RKO (cell line): ENCODE results near the gene ACACA.

Source experiments
- DNase-seq: peaks from one replicate; pipeline ENCODE4 v3.0.0-alpha.2; 2016; ENCODE audit warnings: low spot score

ACACA gene

DNA sequence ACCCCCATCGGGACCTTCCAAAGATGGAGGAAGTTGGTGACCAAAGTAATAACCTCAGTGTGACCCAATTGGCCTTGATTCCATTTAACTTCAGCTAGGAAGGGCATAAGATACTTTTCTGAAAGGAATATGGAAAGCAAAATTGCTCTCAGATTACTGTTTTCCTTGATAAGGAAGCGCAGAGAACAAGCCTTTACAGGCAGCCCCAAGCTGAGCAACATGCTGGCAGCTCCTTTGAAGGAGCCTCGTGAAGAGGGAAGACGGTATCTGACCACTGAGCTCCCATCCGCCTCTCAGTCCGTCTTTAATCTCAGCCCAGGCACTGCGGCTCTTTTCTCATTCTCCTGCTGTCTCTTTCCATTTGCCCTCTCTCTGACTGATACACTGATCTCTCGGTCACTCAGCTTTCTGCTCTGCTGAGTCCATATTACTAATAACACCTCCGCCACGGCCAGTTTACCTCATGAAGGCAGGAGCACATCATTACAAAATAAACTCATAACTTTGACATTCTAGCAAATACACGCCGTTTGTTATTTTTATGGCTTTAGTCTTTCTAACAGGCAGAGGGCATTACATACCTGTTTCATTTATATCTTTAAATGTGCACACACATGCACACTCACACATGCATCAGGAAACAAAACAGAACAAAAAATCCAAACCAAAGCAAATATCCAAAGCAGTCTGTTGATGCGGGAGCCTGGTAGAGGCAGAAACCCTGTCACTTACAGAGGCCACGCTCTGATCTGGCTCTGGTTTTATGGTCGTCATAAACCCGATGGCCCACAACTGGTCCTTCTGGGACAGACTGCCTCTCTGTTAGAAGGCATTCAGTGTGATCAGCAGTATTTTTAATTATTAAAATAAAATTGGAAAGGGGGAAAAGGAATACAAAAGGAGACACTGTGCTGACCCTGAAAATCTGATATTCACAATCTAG is 274.7 kb downstream of the ACACA start:
- DNase-seq = no peak

DNA sequence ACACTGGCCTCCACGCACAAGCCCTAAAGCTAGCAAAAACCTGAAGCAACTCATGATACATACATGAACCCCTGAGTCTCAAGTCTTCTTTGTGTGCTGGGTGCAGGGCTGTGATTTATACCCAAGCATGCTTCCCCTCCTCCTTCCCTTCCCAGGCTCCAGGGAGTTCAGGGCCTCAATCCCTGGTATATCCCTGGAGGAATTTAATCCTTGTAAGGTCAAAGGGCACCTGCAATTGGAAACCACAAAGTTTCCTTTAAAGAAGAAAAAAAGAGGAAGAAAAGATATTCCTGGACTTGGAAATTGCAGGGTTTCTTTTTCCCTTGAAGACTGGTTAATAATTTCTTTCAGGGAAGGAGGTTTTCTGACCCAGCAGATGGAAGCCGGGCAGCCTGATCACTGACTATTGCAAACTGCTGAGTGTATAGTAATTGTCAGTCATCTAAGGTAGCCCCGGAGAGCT is 275.6 kb downstream of the ACACA start:
- no peak for DNase-seq

DNA sequence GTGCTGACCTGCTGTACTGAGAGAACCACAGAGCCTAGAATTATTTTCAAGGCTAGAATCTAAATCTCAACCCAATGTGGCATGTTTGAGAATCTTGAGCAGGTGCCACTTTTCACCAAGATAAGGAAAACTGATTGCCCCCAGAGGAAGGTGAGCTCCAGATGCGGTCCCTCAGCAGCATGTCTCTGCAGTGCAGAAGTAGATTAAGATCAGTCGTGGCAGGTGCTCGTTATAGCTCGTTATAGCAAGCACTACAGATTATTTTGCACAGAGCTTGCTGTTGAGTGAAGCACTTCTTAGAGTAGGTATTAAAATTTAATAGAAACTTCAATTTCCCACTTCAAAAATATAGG is 281.8 kb downstream of the ACACA start:
- no peak for DNase-seq

DNA sequence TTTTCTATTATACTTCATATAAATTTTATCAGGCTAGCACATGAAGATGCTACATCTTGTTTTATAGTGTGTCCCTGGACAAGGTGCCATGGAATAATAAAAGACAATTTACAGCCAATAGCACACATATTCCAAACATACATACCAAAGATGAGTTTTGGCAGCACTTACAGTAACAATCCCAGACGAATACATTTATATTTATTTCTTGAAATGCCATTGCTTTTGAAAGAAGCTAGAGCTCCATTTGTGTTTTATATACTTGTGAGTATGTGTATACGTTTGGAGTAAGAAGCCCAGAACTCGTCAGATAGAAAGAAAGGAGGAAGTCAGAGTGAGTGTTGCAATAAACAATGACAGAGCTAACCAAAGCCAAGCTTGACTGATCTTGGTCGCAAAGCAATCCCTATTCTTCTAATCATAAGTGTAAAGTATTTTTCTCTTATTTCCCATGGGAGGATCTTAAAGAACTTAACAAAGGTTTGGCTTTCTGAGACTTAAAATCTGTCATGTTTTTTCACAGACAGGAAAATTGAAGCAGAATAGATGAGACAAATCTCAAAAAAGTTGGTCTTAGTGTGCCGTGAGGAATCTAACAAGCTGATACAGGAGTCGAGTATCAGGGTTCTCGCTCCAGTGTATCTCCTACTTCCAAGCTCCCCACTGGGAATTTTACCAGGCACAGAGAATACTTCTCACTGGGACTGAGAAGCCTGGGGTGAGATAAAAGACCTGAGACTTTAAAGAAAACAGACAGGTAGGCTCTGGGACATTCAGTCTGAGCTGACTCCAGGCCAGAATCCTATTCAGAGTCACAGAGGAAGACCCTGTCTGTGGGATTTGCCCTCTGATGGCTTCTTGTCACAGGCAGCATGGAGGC is 282.5 kb downstream of the ACACA start:
- no peak for DNase-seq

DNA sequence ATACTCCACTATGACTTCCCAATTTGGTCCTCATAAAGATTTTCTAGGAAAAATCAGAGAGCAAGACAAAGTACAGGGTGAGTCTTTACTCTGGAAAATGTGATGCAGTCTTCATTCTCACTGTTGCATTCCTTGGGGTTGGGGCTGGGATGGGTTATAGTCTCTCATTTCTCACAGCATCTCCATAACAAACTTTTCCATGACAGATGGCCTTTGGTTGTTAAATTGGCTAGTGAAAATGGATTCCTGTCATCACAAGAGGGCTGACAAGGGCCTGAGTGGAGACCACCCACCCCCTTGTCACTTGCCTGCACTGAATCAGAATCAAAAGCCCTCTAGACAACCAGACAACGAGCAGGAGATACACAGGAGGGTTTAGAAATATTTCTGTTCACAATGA is 283.2 kb downstream of the ACACA start:
- no peak for DNase-seq

DNA sequence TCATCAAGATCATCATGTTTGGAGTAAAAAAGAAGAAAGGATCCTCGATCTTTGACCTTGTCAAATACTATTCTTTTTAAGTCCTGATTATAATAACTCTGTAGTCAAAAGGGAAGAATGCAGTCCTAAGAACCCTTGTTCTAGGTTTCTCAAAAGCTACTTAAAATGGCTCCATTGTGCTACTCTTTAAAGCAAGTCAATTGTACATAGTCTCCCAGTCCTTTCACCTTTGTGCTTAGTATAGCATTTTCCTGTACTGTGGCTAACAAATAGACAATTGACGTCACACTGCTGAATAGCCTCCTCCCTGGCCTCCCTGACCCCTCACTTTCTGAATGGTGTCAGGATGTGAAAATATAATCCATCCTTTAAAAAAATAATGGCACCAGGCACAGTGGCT is 285.0 kb downstream of the ACACA start:
- DNase-seq = no peak

DNA sequence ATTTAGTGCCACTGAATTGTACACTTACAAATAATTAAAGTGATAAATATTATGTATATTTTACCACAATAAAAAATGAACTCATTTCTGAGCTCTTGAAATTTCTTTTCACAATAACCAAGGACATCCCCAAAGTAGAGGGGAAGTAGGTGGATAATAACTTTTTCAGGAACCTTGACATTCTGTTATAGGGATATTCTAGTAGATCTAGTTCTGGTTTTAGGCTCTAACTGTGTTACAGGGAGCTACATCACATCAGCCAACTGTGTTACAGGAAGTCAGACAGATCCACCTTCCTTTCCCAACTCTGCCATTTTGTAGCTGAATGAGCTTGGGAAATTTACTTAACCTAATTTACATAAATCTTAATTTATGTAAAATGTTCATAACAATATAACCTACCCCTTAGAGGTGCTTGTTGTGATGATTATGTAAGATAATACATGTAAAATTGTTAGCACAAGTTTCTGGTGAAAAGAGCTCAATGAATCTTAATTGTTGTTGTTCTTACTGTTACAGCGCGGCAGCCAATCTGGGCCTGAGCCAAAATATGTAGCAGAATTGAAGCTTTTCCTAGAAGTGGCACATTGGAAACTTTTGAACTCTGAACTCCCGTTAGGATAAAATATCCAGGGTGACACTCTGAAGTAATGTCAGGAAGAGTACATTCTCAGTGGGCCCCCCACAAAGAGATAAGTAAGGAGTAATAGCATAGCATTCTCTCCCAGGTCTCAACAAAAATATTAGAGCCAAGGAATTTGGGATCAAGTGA is 288.1 kb downstream of the ACACA start:
- no peak for DNase-seq

DNA sequence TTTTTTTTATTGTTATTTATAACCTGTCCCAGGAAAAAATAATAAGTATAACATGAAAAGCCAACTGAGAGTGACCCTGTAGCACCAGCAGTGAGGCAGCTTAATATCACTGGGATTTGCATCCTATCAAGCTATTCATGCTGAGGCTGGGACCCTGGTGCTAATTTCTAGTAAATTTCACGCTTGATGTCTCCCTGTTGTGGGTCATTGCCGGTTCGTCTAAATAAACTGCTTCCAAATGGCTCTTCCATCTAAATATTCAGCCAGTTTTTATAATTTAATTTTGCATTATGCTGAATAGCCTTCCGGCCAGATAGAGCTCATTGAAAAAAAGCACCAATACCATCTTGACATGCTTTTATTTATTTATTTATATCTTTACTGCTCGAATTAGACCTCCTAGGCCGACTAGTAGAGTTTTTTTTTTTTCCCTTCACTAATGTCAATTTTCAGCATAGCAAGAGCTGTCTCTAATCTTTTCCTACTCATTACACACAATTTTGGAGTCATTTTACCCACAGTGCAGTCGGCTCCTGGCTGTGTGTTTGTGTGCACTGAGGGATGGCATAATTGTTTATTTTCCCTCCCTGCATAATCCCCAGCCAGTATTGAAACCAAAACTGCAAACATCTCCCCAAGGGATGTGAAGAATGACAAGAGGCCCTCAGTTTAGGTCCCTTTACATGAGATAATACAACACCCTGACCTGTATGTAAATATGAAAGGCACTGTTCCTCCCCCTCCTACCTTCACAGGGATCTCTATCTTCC is 289.1 kb downstream of the ACACA start:
- no peak for DNase-seq

DNA sequence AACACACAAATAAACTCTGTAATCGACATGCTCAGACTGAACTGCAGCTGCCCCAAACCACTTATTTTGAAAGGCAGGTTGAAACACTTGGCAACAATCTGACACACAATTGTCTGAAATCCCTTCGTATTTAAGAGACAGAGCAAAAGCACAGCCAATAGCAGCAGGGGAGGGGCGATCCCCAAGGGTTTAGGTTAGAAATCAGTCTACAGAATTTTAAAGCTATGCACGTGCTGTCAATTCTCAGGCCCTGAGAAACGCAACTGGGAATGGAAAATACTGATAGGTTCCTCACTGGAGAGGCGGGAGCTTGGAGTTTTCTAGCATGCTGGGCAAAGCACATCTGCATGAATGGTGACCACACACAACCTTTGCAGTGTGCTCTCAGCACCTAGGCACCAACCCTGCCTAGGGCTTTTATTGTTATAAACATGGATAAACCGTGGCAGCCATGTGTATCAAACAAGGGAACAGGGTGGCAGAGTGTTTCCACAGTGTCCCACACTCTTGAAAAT is 289.9 kb downstream of the ACACA start:
- no peak for DNase-seq

DNA sequence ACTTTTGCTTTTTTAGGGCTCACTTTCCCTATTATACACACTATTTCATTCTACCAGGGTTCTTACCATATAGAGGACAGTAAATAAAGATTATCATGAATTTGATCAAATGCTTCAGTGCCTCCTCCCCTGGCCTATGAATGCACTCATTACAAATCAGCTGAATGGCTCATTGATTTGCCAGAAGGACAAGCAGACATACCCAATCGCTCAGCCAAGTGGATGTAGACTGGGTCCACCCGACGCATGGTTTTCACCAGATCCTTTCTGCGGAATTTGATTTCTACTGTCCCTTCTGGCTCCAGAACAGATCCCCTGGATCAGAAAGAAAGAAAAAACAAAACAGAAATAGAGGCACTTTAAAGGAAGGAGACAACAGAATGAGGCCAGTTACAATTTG is 295.3 kb downstream of the ACACA start:
- no peak for DNase-seq

DNA sequence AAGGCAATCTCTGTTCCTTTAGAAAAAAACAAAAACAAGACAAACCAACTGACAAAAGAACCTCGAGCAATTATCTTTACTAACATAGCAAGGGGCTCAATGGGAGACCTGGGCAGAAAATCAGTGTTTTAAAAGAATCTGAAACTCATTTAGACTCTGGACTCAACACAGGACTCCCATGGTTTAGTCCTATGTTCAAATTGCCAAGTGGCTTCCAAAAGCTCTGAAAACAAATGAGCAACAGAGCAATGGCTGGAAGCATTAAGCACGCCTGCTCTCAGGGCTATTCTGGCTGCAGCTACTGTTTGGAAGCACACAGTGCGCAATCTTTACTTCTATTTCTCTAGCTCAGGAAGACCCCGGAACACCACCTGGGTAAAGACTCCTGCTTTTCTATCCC is 295.9 kb downstream of the ACACA start:
- DNase-seq = no peak

DNA sequence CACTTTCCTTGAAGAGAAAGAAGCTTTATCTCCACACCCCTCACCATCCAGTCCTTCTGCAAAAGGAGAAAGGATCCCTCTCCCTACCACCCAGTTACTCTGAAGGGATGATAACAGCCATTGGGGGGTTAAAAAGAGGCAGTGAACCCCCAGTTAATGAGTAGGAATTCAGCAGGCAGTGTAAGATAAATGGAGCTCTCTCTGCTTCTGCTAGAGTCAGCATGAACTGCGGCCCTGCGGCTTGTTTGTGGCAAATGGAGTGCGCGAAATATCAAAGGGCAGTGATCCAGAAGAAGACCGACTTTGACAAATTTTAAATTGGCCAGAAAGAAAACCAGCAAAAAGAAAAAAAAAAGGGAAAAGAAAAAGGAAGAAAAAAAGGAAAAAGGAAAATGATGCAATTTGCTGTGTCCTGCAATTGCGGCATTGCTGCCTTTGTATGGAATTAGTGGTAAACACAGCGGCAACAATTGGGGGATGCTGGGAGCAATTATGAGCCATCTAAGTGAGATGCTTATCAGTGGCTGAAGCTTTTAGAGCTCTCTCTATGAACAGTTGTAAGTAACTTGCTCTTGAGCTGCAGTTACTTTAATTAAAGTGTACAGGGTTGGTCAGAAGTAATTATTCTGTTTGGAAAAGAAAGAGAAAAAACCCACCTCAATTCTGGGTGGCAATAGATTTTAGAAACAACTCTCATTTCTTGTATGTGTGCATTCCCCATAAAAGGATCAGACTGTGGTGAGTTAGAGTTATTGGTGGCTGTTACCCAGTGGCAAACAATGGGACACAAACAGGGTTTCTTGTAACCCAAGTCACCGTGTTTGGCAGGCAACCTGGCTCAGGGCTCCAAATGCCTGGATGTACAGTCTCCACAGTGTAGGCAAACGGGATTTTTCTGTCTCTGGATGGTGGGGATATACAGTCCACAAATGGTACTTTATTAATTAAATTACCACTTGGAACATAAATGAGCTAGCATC is 296.6 kb downstream of the ACACA start:
- no peak for DNase-seq

DNA sequence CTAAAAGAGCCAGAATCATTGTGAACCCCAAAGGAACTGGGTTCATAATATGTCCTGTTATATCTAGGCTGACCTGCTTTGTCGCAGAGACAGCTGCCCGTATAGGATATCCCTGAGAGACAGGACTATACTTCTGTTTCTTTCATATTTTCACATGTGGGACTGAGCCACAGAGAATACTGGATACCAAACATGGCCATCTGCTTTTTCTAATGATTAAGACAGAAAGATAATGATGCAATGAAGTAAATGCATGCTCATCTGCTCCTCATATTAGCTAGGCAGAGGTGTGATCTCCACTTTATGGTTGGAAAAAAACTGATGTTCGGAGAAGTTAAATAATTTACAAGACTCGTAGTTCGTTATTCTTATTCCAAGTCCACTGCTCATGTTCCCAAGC is 297.5 kb downstream of the ACACA start:
- no peak for DNase-seq

DNA sequence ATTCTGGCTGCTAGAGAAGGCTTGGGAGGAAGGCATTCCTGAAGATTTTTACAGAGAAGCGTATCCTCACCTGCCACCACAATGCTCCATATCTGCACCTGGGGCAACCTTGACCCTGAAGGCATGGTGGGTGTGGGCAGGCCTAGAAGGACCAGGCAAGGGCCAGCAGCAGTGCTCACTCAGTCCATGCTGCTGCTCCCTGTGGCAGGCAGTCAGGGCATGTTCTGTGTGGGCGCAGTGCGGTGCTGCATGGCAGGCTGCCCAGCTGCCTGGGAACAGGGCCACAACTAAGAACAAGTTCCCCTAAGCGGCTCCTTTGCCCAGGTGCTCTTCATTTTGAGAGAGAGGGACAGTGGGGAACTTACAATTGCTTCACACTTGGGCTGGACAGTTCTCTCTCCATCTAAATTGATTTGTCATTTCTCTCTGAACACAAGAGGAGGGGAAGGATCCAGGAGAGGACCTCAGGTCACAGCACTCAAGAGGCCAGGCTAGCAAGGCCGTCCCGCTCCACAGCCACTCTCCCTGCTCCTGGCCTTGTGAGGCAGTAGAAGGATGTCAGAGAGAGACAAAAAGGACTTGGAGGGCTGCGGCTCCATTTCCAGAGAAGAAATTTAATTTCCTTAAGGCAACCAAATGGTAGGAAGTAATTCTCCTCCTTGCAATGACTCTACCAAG is 299.1 kb downstream of the ACACA start:
- no peak for DNase-seq

DNA sequence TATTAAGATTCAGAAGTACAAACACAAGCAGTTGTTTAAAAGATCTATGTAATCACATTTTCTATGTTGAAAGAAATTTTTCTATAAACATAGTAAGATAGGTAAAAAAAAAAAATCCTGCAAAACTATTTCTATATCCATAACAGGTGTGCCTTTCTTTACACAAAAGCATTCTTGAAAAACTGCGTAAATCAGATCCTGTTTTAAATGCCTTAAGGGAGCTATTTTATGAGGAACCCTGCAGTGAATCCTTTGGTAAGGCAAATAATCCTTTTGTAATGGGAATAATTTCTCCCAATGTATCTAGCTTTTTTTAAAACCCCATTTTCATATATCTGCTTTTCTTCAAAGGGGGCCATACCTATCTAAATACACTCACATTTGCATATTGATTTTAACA is 300.6 kb downstream of the ACACA start:
- no peak for DNase-seq

DNA sequence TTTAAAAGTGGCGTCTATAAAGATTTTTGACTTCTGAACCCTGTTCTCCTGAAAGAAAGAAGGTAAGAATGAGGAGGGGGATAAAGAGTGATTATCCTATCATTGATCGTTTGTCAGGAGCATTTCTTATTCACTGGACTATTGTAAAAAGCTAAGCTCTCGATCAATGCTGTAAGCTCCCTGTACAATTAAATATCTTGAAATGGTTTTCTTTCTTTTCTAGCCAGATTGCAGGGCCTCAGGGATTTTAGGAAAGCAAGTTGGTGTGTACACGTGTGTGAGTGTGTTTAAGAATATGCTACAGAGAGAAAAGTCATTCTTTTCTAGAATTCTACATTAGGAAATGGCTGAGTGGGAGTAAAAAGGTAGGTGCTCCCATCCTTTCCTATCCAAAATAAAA is 303.4 kb downstream of the ACACA start:
- no peak for DNase-seq

DNA sequence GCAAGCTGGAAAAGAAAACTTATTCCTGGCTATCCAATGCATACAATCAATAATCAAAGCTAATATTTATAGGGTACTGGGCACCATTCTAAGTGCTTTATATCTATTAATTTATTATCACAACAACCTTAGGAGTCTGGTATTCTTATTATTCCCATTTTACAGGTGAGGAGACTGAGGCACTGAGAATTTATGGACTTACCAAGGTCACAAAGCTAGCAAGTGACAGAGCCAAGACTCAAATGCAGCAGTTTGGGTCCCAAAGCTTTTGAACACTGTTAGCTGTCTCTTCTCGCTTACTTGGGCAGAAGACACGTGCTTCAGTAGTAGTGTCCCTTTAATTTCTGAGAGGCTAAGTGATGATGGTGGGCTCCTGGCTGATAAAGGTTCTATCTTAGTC is 305.3 kb downstream of the ACACA start:
- DNase-seq = no peak

DNA sequence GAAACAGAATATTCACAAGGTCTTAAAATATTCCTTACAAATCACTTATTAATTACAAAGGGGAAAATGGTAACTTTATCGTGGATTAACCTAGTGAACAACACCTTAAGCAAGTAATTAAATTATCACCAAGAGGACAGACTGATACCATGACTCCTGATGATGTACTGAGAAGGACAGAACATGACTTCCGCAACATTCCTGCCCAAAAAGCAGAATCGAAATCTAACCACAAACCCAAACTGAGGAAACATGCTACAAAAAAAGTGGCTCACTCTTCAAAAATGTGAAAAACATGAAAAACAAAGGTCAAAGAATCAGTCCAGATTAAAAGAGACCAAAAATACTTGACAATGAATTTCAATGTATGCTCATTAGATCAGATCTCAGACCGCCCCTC is 306.4 kb downstream of the ACACA start:
- no peak for DNase-seq

DNA sequence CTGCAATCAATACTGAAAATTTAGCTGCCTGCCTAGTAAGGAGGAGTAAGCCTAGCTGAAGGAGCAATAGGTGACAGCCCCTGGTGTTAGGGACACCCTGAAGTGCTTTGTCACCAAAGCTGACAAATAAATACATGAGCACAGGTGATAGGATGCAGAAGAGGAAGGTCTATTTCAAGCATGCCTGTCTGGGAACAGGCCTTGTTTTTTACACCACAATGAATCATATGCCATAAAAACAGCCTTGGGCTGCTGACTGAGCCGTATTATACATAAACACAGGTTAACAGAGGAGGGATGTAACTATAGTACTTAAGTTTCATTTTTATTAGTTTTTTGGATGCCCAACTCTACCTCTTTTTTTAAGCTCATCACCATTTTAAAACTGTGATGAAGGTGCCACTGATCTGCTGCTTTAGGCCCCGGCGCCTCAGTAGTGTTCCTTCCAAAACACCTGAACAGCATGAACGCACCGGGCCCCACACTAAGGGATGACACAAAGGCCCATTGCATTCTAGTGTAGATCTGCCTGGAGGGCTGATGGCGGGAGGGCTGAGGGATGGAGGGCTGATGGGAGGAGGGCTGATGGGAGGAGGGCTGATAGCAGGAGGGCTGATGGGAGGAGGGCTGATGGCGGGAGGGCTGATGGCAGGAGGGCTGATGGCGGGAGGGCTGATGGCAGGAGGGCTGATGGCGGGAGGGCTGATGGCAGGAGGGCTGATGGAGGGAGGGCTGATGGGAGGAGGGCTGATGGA is 307.5 kb downstream of the ACACA start:
- DNase-seq = no peak
